NB4 (cell line): ENCODE measurements around the gene MAGI2.

Experiments used
- DNase-seq: peaks from one replicate; pipeline ENCODE4 v3.0.0; 2010; ENCODE audit warnings: low read depth
- H3K4me3 ChIP-seq: one replicate; pipeline ENCODE4 v1.5.1; 2011; ENCODE audit warnings: mild to moderate bottlenecking, low read depth, low read length, moderate library complexity
- MYC ChIP-seq: IDR thresholded peaks from 2 replicates; pipeline ENCODE4 v1.6.1; 2011; ENCODE audit warnings: low read depth, low read length
- POLR2A ChIP-seq: IDR thresholded peaks from 2 replicates; pipeline ENCODE4 v1.6.1; 2011; ENCODE audit warnings: mild to moderate bottlenecking; ENCODE audit not compliant: insufficient read length; ENCODE audit errors: extremely low read depth
- TF ChIP-seq, protein P1 (sequence below): IDR thresholded peaks from 2 replicates; pipeline ENCODE4 v1.6.1; 2011; ENCODE audit warnings: low read depth, low read length
- TF ChIP-seq, protein P2 (sequence below): IDR thresholded peaks from one replicate; pipeline ENCODE4 v1.5.1; 2012; ENCODE audit warnings: low read depth, low read length

The MAGI2 gene

DNA sequence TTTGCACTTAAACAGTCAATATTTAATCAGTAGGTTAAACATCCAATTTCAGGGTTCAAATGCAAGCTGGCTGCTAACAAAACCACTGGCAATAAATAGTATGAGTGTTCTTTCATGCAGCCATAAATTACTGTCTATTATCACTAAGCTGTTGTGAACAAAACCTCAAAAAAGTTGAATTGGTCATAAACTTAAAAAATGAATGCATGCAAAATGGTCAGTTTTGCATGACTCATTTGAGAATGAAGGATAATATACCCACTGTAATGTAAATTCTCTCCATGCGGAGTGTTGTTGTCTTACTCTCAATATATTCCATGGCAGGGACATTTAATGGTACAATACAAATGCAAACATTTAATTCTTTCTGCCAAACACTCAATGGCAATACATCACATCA lies 226.4 kb downstream of the MAGI2 start:
- DNase-seq, result no peak
- TF ChIP-seq, protein P1, sequence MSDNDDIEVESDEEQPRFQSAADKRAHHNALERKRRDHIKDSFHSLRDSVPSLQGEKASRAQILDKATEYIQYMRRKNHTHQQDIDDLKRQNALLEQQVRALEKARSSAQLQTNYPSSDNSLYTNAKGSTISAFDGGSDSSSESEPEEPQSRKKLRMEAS, result no peak
- TF ChIP-seq POLR2A (no peak), MYC (no peak)
- TF ChIP-seq, protein P2, sequence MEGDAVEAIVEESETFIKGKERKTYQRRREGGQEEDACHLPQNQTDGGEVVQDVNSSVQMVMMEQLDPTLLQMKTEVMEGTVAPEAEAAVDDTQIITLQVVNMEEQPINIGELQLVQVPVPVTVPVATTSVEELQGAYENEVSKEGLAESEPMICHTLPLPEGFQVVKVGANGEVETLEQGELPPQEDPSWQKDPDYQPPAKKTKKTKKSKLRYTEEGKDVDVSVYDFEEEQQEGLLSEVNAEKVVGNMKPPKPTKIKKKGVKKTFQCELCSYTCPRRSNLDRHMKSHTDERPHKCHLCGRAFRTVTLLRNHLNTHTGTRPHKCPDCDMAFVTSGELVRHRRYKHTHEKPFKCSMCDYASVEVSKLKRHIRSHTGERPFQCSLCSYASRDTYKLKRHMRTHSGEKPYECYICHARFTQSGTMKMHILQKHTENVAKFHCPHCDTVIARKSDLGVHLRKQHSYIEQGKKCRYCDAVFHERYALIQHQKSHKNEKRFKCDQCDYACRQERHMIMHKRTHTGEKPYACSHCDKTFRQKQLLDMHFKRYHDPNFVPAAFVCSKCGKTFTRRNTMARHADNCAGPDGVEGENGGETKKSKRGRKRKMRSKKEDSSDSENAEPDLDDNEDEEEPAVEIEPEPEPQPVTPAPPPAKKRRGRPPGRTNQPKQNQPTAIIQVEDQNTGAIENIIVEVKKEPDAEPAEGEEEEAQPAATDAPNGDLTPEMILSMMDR, result no peak
- no peak overlapping the region for H3K4me3 ChIP-seq

DNA sequence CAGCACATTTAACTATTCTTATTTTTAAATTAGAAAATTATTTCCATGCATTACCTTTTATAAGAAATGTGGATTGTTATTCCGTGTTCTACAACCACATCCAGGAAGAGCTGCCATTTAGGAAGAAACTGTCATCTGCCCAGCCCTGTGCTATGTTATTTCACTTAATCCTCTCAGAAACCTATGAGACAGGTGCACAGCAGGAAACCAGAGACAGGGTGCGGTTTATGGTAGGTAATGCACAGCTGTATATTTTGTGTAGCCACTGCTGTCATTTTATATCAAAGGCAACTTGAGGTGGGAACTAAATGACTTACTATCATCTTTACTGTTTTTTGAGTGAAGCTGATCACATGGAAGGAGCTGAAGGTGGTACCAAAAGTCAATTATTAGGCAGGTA lies 232.3 kb downstream of the MAGI2 start:
- no peak overlapping the region for H3K4me3 ChIP-seq
- DNase-seq, result no peak
- TF ChIP-seq, protein P2, result no peak
- TF ChIP-seq POLR2A, result no peak
- TF ChIP-seq, protein P1, result no peak
- TF ChIP-seq MYC, result no peak

DNA sequence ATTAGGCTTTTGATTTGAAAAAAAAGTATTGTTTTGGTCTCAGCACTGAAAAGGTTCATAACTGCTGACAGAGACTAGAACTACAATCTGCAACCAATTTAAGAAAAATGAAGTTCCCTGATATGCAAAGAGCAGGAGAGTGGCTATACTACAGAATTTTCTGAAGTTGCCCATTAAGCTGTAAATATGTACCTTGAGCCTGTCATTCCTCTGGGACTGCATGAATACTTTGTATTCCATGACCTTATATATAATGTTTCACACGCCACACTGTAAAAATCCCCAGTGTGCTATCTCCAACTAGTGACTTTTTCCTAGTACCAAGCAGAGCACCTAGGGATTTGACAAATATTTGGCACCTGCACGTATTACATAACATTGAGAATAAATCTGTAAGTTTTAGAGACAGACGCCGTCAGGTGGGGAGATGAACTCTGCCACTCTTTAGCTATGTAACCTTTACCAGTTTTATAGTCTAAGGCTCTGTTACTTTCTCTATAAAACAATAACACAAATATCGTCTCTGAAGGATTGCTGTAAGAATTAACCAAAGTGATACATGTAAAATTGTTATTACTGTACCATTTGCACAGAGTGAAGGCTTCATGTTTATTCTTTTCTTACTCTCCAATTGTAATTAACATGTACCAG lies 235.4 kb downstream of the MAGI2 start:
- DNase-seq, result no peak
- TF ChIP-seq MYC, result no peak
- TF ChIP-seq, protein P2, result no peak
- TF ChIP-seq, protein P1, result no peak
- no peak for TF ChIP-seq POLR2A
- H3K4me3 ChIP-seq, result no peak overlapping the region

DNA sequence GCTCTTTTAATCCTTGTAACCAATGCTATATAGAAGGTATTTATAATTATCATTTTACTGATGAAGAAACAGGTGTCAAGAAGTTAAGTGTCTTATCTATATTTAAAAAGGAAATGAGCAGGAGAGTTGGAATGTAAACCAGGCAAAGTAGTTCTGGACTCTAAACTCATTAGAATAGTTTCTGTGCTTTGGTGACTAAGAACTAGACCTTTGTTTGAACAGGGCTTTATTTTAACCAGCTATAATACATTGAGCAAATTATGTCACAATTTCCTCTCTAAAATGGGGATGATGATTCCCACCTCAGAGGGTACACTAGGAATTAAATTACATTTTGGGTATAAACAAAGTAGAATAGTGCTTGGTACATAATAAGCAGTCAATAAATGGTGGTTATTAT lies 236.0 kb downstream of the MAGI2 start:
- DNase-seq, result no peak
- H3K4me3 ChIP-seq, result no peak overlapping the region
- TF ChIP-seq MYC, result no peak
- TF ChIP-seq, protein P1, result no peak
- no peak for TF ChIP-seq POLR2A
- TF ChIP-seq, protein P2, result no peak

DNA sequence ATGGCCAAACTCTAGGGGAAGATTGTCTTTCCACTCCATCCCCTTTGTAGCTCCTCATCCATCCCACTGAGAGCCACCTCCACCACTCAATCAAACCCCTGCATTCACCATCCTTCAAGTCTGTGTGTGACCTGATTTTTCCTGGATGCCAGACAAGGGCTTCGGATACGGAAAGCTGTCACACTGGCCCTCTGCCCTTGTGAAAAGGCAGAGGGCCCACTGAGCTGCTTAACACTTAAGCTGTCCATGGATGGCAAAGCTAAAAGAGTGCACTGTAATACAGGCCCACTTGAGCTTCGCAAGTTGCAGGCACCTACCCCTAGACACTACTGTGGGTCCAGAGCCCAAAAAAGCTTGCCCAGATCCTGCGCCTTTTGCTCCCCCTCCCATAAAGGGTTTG lies 237.2 kb downstream of the MAGI2 start:
- no peak overlapping the region for H3K4me3 ChIP-seq
- TF ChIP-seq, protein P2, result no peak
- no peak for TF ChIP-seq POLR2A
- no peak for DNase-seq

DNA sequence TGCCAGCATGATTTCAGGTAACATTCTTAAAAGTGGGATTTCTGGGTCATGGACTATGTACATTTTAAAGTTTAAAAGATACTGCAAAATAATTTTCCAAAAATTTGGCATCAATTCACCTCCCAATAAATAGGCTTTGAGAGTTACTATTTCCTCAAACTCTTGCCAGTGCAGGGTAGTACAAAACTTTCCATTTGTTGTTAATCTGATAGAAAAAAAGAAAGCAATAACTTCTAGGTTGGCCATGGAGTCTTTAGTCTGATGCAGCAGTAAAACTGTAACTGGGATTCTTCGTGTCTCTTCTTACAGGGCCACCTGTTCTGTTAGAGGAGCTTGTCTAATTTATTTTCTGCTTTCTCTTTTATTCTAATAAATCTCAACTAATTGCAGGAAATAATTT lies 241.1 kb downstream of the MAGI2 start:
- H3K4me3 ChIP-seq, result no peak overlapping the region
- DNase-seq, result no peak
- TF ChIP-seq, protein P2, result no peak
- TF ChIP-seq, protein P1, result no peak
- TF ChIP-seq POLR2A, result no peak
